Cerebellar nuclear complex (tissue), 1 donor: ENCODE data around the gene S100A9.
"Not testable (repeated sequence)": the region's sequence is repeated elsewhere in the genome, so short reads cannot be mapped to it uniquely, and the experiment has no call there.

Experiments
- DNase-seq, 2 experiments: peaks; one replicate each; lab custom pipeline; 2025; lab: John Stamatoyannopoulos, UW

The S100A9 gene

GRCh38 chr1:153407274-153407673 lies 49.6 kb downstream of the S100A9 start:
- DNase-seq: not testable (repeated sequence)
